ENCODE measurements around the gene LELP1.

DNA sequence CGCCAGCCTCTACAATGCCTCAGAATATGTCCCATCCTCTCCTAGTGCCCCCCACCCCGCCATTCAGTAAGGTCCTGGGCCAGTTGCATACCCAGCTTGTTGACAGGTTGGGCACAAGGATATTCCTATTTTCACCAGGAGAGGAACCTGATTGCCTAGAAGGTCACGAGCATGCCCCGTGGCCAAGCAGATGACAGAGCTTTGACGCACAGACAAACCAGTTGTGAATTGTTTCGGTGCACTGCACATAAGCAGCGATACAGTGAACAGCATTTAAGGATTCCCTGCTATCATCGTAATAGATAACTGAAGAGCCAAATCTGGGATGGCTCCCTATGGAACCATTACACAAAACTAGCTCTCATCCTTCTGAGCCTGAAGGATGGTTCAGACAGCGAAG is 3.4 kb downstream of the LELP1 start:
- TF ChIP-seq, protein P1, sequence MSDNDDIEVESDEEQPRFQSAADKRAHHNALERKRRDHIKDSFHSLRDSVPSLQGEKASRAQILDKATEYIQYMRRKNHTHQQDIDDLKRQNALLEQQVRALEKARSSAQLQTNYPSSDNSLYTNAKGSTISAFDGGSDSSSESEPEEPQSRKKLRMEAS (CRISPR knock-in tag; IDR thresholded peaks at IDR 0.05): no peak
- no peak for TF ChIP-seq ZBTB11 (CRISPR knock-in tag; IDR thresholded peaks at IDR 0.05)
